ENCODE data around the gene RRN3.
"Not testable (repeated sequence)": the region's sequence is repeated elsewhere in the genome, so short reads cannot be mapped to it uniquely, and the experiment has no call there.

DNA sequence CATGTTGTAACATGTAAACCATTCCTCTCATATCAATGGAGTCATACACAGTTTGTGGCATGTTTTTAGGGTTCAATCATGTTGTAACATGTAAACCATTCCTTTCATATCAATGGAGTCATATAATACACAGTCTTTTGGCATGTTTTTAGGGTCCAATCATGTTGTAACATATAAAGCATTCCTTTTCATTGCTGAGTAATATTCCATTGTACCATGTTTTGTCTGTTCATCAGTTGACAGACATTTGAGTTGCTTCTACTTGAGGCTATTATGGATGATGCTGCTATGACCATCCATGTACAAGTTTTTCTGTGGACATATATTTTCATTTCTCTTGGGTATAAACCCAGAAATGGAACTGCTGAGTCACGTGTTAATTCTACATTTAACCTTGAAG, 13.2 kb downstream of the RRN3 start:
- TF ChIP-seq POLR2AphosphoS5, POLR2A, TAF1, SPI1 (IDR thresholded peaks at IDR 0.05; ENCODE audit: low read depth, low read length): not testable (repeated sequence)

Measured in GM12891 (cell line).